PC-9 (cell line): ENCODE data around the gene PPP1R27. TPM values are rescaled to one million over a fixed set of nuclear protein-coding genes. Genes with fewer than 3 reads are reported as not detected.

Source experiments
- BruUV-seq: library from RNA; stranded (reverse); fragments of 400-500 nt; replicated peaks from 2 replicates; lab custom pipeline; 2021; lab: Mats Ljungman, UMichigan
- CTCF ChIA-PET: fragments of 300-600 bp; sonication (Branson Sonifier 250); formaldehyde crosslinking; loops from one replicate; lab custom pipeline; 2022; ENCODE audit warnings: antibody characterized with exemption; lab: Charles Lee
- POLR2A ChIA-PET: fragments of 300-600 bp; sonication (Branson Sonifier 250); formaldehyde crosslinking; loops from one replicate; lab custom pipeline; 2022; ENCODE audit warnings: antibody characterized with exemption; ENCODE audit not compliant: unreplicated experiment; lab: Charles Lee
- DNase-seq, 2 experiments: peaks; one replicate each; pipeline versions ENCODE4 v3.0.0 to v3.0.0-alpha.2; 2015 to 2022; ENCODE audit warnings: mixed read lengths in 1 of 2
- H2AFZ ChIP-seq: fragments of 200-600 bp; sonication (generic); 2 replicates; pipeline ENCODE4 v1.8.1; 2017; ENCODE audit warnings: antibody characterized with exemption
- H3F3A ChIP-seq: fragments of 200-600 bp; sonication (generic); 2 replicates; pipeline ENCODE4 v1.8.1; 2017; ENCODE audit warnings: antibody characterized with exemption, mild to moderate bottlenecking, low read depth; ENCODE audit not compliant: insufficient read depth
- H3K27ac ChIP-seq: fragments of 200-600 bp; sonication (generic); 2 replicates; pipeline ENCODE4 v1.6.1; 2016; ENCODE audit warnings: mixed run types
- H3K27me3 ChIP-seq: fragments of 200-600 bp; sonication (generic); 2 replicates; pipeline ENCODE4 v1.6.1; 2016; ENCODE audit warnings: low read depth, mixed run types; ENCODE audit not compliant: insufficient read depth
- H3K36me3 ChIP-seq: fragments of 200-600 bp; sonication (generic); 2 replicates; pipeline ENCODE4 v1.6.1; 2016; ENCODE audit warnings: low read depth, mixed run types
- H3K4me1 ChIP-seq: fragments of 200-600 bp; sonication (generic); replicated peaks from 2 replicates; pipeline ENCODE4 v1.6.1; 2016; ENCODE audit warnings: mixed run types; ENCODE audit not compliant: insufficient read depth
- H3K4me2 ChIP-seq: fragments of 200-600 bp; sonication (generic); 2 replicates; pipeline ENCODE4 v1.6.1; 2017; ENCODE audit warnings: mixed run types
- H3K4me3 ChIP-seq: fragments of 200-600 bp; sonication (generic); 2 replicates; pipeline ENCODE4 v1.6.1; 2016; ENCODE audit warnings: mixed run types
- H3K79me2 ChIP-seq: fragments of 200-600 bp; sonication (generic); 2 replicates; pipeline ENCODE4 v1.6.1; 2017; ENCODE audit warnings: low read depth, mixed run types
- H3K9me2 ChIP-seq: fragments of 200-600 bp; sonication (generic); 2 replicates; pipeline ENCODE4 v1.8.1; 2017; ENCODE audit warnings: mild to moderate bottlenecking; ENCODE audit not compliant: insufficient read depth
- H3K9me3 ChIP-seq: fragments of 200-600 bp; sonication (generic); 2 replicates; pipeline ENCODE4 v1.8.1; 2016; ENCODE audit warnings: low read depth; ENCODE audit not compliant: insufficient read depth
- H4K20me1 ChIP-seq: fragments of 200-600 bp; sonication (generic); 2 replicates; pipeline ENCODE4 v1.8.1; 2017; ENCODE audit not compliant: insufficient read depth
- CTCF ChIP-seq: fragments of 200-600 bp; sonication (generic); conservative IDR thresholded peaks from 2 replicates; pipeline ENCODE4 v1.6.1; 2017; ENCODE audit warnings: mixed run types, antibody characterized with exemption, mild to moderate bottlenecking, moderate library complexity
- EZH2 ChIP-seq: fragments of 200-600 bp; sonication (generic); IDR thresholded peaks from 2 replicates; pipeline ENCODE4 v1.8.0; 2017; ENCODE audit warnings: antibody characterized with exemption, low read depth
- intact Hi-C: fragments of 100-400 bp; cut with micrococcal nuclease; formaldehyde crosslinking; loops from one replicate; pipeline ENCODE4 v1.10.0; 2022; ENCODE audit not compliant: unreplicated experiment
- total RNA-seq: library from RNA; stranded (reverse); gene quantifications from 2 replicates; pipeline ENCODE4 v1.2.3, GENCODE V29; 2021

Gene PPP1R27
- total RNA-seq, 1 experiment from 2014 or later: not detected

DNA sequence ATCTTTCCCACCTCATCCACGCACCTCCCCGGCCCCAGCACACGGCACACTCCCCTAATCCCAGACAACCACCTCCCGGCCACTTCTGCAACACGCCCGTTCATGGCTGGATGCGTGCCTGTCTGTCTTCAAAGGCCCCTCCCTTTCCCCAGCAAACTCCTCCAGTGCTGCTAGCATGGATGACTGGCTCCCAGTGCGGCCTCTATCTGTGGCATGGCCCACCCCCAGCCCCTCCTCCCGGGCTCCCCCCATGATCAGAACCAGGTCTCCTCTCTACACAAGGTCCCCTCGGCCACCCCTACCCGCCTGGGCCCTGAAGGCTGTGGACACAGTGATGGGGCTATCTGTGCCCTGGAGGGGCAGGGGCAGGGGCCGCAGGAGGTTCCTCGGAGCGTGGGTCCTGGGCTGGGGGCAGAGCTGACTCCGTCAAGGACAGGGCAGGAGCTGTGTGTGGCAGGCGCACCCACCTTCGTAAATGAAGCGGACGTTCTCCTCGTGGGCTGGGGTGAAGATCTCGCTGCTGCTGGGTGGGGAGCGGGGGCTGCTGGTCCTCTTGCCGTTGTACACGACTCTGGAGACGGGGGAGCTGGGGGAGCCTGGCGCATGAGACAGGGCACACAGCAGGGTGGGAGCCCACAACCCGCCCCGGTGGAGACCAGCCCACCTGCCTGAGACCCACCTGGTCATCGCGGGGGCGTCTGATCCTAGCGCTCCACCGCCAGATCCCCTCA is 10.9 kb downstream of the PPP1R27 start:
- intact Hi-C loops: no loop called here
- Histone ChIP-seq H3K27me3 (no peaks in the 10 kb centered on the region), H3K27ac (no peak overlapping the region), H3K79me2 (no peaks in the 10 kb centered on the region), H3K9me3 (no peaks in the 10 kb centered on the region), H3K4me2 (no peak overlapping the region), H4K20me1 (no peaks in the 10 kb centered on the region), H3K9me2 (no peaks in the 10 kb centered on the region), H3K4me3 (no peak overlapping the region), H3K4me1 (no peaks in the 10 kb centered on the region), H2AFZ (no peak overlapping the region), H3F3A (no peaks in the 10 kb centered on the region; the same call in 1 of the 2 replicates), H3K36me3 (no peaks in the 10 kb centered on the region)
- CTCF ChIA-PET: no interaction called here
- TF ChIP-seq EZH2: no peak
- BruUV-seq: no TSS peak
- DNase-seq: no peak
- POLR2A ChIA-PET: no interaction called here

DNA sequence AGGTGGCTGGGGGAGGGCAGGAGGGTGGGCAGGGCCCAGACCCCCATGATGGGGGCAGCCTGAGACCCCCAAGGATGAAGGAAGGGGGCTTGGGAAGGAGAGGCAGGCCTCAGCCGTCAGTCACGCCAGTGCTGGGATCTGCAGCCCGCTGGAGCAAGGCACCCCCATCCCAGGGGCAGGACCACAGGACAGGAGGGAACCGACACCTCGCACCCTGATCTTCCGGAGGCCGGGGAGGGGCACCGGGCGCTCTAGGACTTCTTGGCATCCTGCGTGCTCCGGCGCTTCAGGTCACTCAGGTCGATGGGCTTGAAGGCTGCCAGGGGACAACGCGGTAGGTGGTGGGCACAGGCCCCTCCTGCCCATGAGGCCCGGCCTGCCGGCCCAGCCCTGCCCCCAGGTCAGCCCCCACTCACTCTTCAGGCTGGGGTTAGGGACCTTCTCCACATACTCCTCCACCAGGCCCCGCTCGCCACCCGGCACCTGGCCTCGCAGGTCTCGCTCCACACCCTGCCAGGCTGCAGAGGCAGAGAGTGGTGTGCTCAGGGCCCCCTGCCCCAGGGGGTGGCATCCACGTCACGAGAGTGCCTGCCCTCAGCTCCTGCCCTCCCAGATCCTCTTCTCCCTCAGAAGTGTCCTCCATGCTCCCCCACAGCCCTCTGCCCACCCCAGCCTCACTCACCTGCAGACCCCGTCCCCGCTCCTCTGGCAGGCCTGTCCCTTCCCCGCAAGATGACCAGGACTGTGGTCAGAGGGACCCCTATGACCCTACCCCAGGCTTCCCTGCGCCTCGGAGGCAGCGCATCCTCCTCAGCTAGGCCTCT is 11.6 kb downstream of the PPP1R27 start:
- POLR2A ChIA-PET: interaction anchor here (0.7 kb wide), 1 partner anchor 20 kb away, joined by 5 read pairs; no protein-coding TSS in a partner anchor
- TF ChIP-seq EZH2 (no peak), CTCF (no peak)

GRCh38 chr17:81822312-81822637 is 12.6 kb downstream of the PPP1R27 start:
- POLR2A ChIA-PET: interaction anchor here (0.6 to 0.7 kb wide), 2 partner anchors 21 to 30 kb away, joined by 5 to 7 read pairs; no protein-coding TSS in a partner anchor

More for the DNA sequence above, 11.6 kb downstream of the PPP1R27 start:
- H4K20me1 ChIP-seq: no peaks in the 10 kb centered on the region
- BruUV-seq: no TSS peak
- H3K36me3 ChIP-seq: no peaks in the 10 kb centered on the region
- no peak overlapping the region for H3K4me3 ChIP-seq
- H3K27me3 ChIP-seq: no peaks in the 10 kb centered on the region
- H3F3A ChIP-seq: no peaks in the 10 kb centered on the region; the same call in 1 of the 2 replicates
- H3K27ac ChIP-seq: no peak overlapping the region
- H3K4me2 ChIP-seq: no peak overlapping the region
- DNase-seq: no peak
- H3K9me3 ChIP-seq: no peaks in the 10 kb centered on the region
- no peak overlapping the region for H2AFZ ChIP-seq
- CTCF ChIA-PET: interaction anchor here (0.6 kb wide), 1 partner anchor 16 kb away, joined by 23 read pairs; no protein-coding TSS in a partner anchor
- H3K79me2 ChIP-seq: no peaks in the 10 kb centered on the region
- H3K9me2 ChIP-seq: no peaks in the 10 kb centered on the region
- intact Hi-C loops: no loop called here
- no peaks in the 10 kb centered on the region for H3K4me1 ChIP-seq

More at GRCh38 chr17:81822312-81822637, 12.6 kb downstream of the PPP1R27 start:
- H2AFZ ChIP-seq: no peak overlapping the region
- no peaks in the 10 kb centered on the region for H4K20me1 ChIP-seq
- H3K4me2 ChIP-seq: no peak overlapping the region
- H3K27ac ChIP-seq: no peak overlapping the region
- no peaks in the 10 kb centered on the region for H3K4me1 ChIP-seq
- no peaks in the 10 kb centered on the region for H3K9me2 ChIP-seq
- no TSS peak for BruUV-seq
- DNase-seq: no peak
- no peaks in the 10 kb centered on the region for H3K27me3 ChIP-seq
- intact Hi-C loops: no loop called here
- H3K79me2 ChIP-seq: no peaks in the 10 kb centered on the region
- no peak overlapping the region for H3K4me3 ChIP-seq
- H3K9me3 ChIP-seq: no peaks in the 10 kb centered on the region
- TF ChIP-seq EZH2 (no peak), CTCF (no peak)
- no peaks in the 10 kb centered on the region for H3K36me3 ChIP-seq
- CTCF ChIA-PET: interaction anchor here (0.6 kb wide), 2 partner anchors 15 to 186 kb away, joined by 4 to 23 read pairs; no protein-coding TSS in a partner anchor
- H3F3A ChIP-seq: no peaks in the 10 kb centered on the region; the same call in 1 of the 2 replicates
